Mucosa of descending colon (tissue), 3 donors: ENCODE data around the gene YPEL2. TPM values are rescaled to one million over a fixed set of nuclear protein-coding genes. Genes with fewer than 3 reads are reported as not detected.
A peak's percentile ranks its signal among the peaks of the same experiment; 100 is the strongest.

Experiments used
- ATAC-seq: fragments of 200-7000 bp; cut with Tn5 transposase; one replicate; pipeline ENCODE4 v1.9.1; 2020; ENCODE audit warnings: mild to moderate bottlenecking, moderate library complexity
- DNase-seq, 3 donors: peaks; one replicate each; pipeline ENCODE4 v3.0.0-alpha.2; 2020
- H3K36me3 ChIP-seq: fragments of 200-600 bp; one replicate; pipeline ENCODE4 v1.8.0; 2021; ENCODE audit warnings: low read depth, mild to moderate bottlenecking
- H3K4me1 ChIP-seq: fragments of 200-600 bp; one replicate; pipeline ENCODE4 v1.8.0; 2021; ENCODE audit warnings: low read depth, mild to moderate bottlenecking
- H3K4me3 ChIP-seq: fragments of 200-600 bp; one replicate; pipeline ENCODE4 v1.8.0; 2021; ENCODE audit warnings: mild to moderate bottlenecking
- H3K9me3 ChIP-seq: fragments of 200-600 bp; one replicate; pipeline ENCODE4 v1.8.0; 2021; ENCODE audit warnings: mild to moderate bottlenecking
- CTCF ChIP-seq: fragments of 200-600 bp; IDR thresholded peaks from one replicate; pipeline ENCODE4 v1.8.0; 2022; ENCODE audit warnings: antibody characterized with exemption, mild to moderate bottlenecking
- intact Hi-C, 2 donors: fragments of 100-400 bp; cut with DNase I in 1 of 2; cut with micrococcal nuclease in 1 of 2; formaldehyde crosslinking; loops; one replicate each; pipeline versions ENCODE4 v1.11.0 to v1.11.1; 2022; cut with DNase I, micrococcal nuclease
- total RNA-seq, 3 donors: library from RNA; stranded (reverse); fragmentation: NEBNext Ultra II Directional in 2 of 3; extraction: Animal tissue kit (Norgen Biotek cat#: 25700) in 2 of 3; gene quantifications; one replicate each; pipeline versions ENCODE4 v1.2.1 to v1.2.4, GENCODE V29; 2021 to 2023
- donor health status: DM: no; HTN: no; CAD: no; lungs with moderate emphysema.
- donor health status: DM: no; HTN: no; CAD: no.
- donor health status: DM: no; HTN: yes; CAD: no.

The YPEL2 gene
- total RNA-seq, 3 donors from 2014 or later = 29.6 to 33.8 (median 32.8) TPM

- DNase-seq (no peak), ATAC-seq (peak; percentile 23)
- no peak for TF ChIP-seq CTCF
- no peaks in the 10 kb centered on the region for H3K36me3 ChIP-seq
- H3K4me1 ChIP-seq = peaks cover 6% of the 10 kb centered on the region
- intact Hi-C loops = no loop called here
- no peak overlapping the region for H3K4me3 ChIP-seq
- H3K9me3 ChIP-seq = peaks cover 2% of the 10 kb centered on the region
These were observed 23.7 kb downstream of the YPEL2 start for GRCh38 chr17:59355030-59355701.

DNA sequence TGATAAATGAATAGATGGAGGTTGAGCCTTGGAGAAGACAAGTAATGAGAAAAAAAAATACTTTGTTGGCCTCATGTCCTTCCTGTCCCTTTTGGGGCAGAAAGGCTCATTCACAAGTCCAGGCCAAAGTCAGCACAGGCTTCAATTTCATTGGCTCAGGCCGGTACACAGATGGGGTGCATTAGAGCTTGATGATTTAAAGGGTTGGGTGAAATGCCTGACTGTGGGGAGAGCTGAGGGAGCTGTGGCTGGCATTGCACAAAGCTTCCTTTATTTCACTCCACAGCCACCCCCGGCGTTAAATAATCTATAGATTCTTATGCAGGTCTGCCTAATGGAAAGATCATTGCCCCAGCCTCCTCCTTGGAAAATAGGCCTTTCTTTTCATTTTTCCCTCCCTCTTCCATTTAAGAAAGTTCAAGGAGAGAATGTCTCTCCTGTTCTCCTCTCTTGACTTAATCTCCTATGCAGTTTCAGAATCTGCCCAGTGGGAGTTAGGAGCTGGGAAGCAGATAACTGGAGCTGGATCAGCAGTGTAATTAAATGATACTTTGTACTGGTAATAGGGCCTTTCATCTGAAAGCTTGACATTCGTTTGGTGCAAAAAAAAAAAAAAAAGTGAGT is 24.4 kb downstream of the YPEL2 start:
- DNase-seq (no peak), ATAC-seq (no peak)
- Histone ChIP-seq H3K4me1 (peaks cover 10% of the 10 kb centered on the region), H3K9me3 (peaks cover 2% of the 10 kb centered on the region), H3K4me3 (no peak overlapping the region), H3K36me3 (no peaks in the 10 kb centered on the region)
- no peak for TF ChIP-seq CTCF
- intact Hi-C loops = no loop called here

DNA sequence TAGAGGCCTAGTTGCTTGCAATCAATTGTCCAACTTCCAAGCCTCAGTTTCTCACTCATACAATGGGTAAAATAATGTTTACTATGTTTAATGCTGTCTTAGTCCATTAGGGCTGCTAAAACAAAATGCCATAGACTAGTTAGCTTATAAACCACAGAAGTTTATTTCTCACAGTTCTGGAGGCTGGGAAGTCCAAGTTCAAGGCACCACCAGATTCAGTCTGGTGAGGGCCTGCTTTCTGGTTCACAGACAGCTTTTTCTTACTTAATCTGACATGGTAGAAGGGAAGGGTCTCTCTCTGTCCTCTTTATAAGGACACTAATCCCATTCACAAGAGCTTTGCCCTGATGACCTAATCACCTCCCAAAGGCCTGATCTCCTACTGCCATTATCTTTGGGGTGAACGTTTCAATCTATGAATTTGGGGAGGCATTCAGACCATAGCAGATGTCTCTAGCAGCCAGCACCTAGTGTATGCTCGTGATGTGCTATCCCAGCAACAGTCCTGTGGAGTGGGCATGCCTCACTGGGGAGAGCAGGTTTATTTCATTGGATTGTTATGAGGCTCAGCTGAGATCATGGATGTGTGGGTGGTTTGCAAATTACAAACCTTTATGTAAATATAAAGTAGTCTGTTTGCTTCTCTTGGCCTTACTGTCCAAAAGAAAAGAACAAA is 25.2 kb downstream of the YPEL2 start:
- H3K4me1 ChIP-seq = peaks cover 10% of the 10 kb centered on the region
- no peak for ATAC-seq
- no peak overlapping the region for H3K4me3 ChIP-seq
- no peak for TF ChIP-seq CTCF
- DNase-seq = no peak
- intact Hi-C loops = no loop called here
- H3K9me3 ChIP-seq = peaks cover 2% of the 10 kb centered on the region
- H3K36me3 ChIP-seq = no peaks in the 10 kb centered on the region

DNA sequence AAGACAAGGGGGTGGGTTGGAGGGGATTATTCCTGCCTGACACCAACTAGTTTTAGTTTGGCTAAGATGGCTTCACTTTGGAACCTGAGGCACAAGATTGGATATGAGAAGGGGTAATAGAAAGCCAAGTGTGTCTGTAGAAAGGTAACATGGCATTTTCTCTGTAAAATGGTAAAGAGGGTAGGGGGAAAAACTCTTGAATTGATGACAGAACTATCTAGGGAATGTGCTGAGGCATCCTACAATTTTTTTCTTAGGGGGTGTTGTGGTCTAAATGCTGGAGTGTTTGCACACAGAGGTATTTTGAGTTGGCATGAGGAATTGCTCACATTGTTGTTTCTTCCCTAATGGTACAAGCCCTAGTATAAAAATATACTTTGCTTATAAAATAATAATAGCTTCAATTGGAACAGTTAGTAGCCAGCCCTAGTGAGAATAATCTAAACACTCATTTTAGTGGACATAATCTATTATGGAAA is 25.8 kb downstream of the YPEL2 start:
- Histone ChIP-seq H3K4me3 (no peak overlapping the region), H3K4me1 (peaks cover 15% of the 10 kb centered on the region), H3K36me3 (no peaks in the 10 kb centered on the region), H3K9me3 (peaks cover 2% of the 10 kb centered on the region)
- TF ChIP-seq CTCF = no peak
- DNase-seq = no peak
- intact Hi-C loops = no loop called here
- no peak for ATAC-seq

GRCh38 chr17:59357929-59358328 is 26.5 kb downstream of the YPEL2 start:
- no peak for DNase-seq
- peaks cover 12% of the 10 kb centered on the region for H3K4me1 ChIP-seq
- no peak overlapping the region for H3K4me3 ChIP-seq
- no peak for TF ChIP-seq CTCF
- H3K36me3 ChIP-seq = no peaks in the 10 kb centered on the region
- intact Hi-C loops = no loop called here
- no peak for ATAC-seq
- H3K9me3 ChIP-seq = peaks cover 2% of the 10 kb centered on the region
